Measurements from ENCODE around the gene TCF12. TPM values are rescaled to one million over a fixed set of nuclear protein-coding genes. Genes with fewer than 3 reads are reported as not detected.

The TCF12 gene
- total RNA-seq, 1 donor from 2014 or later: 68.9 TPM

DNA sequence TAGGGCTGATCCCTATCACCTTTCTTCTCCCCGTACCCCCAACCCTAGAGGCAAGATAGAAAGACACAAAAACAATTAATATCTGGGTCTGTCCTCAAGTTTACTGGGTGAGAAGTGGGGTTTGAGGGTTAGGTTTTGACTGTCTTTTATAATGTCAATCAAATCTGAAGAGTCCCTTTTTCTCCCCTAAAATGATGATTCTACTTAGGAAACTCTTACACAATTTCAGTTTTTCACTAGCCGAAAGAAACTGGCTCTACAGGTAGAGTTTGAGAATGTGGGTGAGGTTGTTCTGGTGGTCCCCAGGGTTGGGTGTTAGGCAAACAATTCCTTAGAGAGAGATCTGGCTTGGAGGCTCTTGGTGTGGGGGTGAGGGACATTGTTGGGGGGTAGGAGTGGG, 189.9 kb downstream of the TCF12 start:
- no peak overlapping the region for H3K4me3 ChIP-seq (ENCODE audit: low read depth, low read length)
- TF ChIP-seq, protein P1, sequence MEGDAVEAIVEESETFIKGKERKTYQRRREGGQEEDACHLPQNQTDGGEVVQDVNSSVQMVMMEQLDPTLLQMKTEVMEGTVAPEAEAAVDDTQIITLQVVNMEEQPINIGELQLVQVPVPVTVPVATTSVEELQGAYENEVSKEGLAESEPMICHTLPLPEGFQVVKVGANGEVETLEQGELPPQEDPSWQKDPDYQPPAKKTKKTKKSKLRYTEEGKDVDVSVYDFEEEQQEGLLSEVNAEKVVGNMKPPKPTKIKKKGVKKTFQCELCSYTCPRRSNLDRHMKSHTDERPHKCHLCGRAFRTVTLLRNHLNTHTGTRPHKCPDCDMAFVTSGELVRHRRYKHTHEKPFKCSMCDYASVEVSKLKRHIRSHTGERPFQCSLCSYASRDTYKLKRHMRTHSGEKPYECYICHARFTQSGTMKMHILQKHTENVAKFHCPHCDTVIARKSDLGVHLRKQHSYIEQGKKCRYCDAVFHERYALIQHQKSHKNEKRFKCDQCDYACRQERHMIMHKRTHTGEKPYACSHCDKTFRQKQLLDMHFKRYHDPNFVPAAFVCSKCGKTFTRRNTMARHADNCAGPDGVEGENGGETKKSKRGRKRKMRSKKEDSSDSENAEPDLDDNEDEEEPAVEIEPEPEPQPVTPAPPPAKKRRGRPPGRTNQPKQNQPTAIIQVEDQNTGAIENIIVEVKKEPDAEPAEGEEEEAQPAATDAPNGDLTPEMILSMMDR (conservative IDR thresholded peaks at IDR 0.05; ENCODE audit: low read depth, low read length): no peak
- DNase-seq (ENCODE audit: low read depth): no peak

DNA sequence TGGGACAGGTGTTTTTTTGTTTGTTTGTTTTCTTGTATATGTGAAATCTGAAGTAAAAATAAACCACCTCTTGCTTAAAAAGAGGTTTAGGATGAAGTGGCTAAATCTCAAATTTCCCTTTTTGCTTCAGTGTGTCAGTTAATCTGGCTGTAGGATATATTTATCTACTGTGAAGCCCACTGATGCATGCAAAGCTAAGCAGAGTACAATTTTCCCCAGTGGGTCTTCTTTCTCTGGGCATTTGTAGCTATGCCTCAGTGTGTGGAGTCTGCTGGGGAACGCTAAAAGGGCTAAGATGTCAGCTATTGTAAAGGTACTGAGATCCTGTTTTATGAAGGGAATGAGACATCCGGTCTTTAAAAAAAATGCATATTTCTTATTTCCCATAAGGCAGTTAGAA, 190.6 kb downstream of the TCF12 start:
- TF ChIP-seq, protein P1 (conservative IDR thresholded peaks at IDR 0.05; ENCODE audit: low read depth, low read length): no peak
- DNase-seq (ENCODE audit: low read depth): no peak
- no peak overlapping the region for H3K4me3 ChIP-seq (ENCODE audit: low read depth, low read length)

- TF ChIP-seq, protein P1 (conservative IDR thresholded peaks at IDR 0.05; ENCODE audit: low read depth, low read length): peak; percentile 29
- no peak overlapping the region for H3K4me3 ChIP-seq (ENCODE audit: low read depth, low read length)
- DNase-seq (ENCODE audit: low read depth): no peak
Observed at GRCh38 chr15:57111002-57111401, 192.6 kb downstream of the TCF12 start.

- no peak overlapping the region for H3K4me3 ChIP-seq (ENCODE audit: low read depth, low read length)
- TF ChIP-seq, protein P1 (conservative IDR thresholded peaks at IDR 0.05; ENCODE audit: low read depth, low read length): no peak
- no peak for DNase-seq (ENCODE audit: low read depth)
Observed at GRCh38 chr15:57112178-57112577, 193.7 kb downstream of the TCF12 start.

DNA sequence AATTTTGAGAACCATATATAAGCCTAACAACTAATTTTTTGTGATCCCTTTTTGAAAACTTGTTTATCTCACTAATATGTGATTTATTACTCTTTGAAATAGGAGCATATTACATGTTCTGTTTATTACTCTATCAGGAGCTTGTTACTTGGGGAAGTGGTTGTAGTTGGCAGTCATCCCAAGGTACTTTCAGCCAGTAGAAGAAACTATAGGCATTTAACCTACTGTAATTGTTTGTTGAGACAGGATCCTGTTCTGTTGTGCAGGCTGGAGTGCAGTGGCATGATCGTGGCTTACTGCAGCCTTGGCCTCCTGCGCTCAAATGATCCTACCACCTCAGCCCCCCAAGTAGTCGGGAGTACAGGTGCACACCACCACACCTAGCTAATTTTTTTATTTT, 195.6 kb downstream of the TCF12 start:
- DNase-seq (ENCODE audit: low read depth): no peak
- H3K4me3 ChIP-seq (ENCODE audit: low read depth, low read length): no peak overlapping the region
- TF ChIP-seq, protein P1 (conservative IDR thresholded peaks at IDR 0.05; ENCODE audit: low read depth, low read length): no peak

GRCh38 chr15:57118013-57118799, 199.8 kb downstream of the TCF12 start:
- no peak overlapping the region for H3K4me3 ChIP-seq (ENCODE audit: low read depth, low read length)
- DNase-seq (ENCODE audit: low read depth): peak; percentile 39
- TF ChIP-seq, protein P1 (conservative IDR thresholded peaks at IDR 0.05; ENCODE audit: low read depth, low read length): no peak
